Measurements from ENCODE around the gene ACVRL1.

ACVRL1 gene

DNA sequence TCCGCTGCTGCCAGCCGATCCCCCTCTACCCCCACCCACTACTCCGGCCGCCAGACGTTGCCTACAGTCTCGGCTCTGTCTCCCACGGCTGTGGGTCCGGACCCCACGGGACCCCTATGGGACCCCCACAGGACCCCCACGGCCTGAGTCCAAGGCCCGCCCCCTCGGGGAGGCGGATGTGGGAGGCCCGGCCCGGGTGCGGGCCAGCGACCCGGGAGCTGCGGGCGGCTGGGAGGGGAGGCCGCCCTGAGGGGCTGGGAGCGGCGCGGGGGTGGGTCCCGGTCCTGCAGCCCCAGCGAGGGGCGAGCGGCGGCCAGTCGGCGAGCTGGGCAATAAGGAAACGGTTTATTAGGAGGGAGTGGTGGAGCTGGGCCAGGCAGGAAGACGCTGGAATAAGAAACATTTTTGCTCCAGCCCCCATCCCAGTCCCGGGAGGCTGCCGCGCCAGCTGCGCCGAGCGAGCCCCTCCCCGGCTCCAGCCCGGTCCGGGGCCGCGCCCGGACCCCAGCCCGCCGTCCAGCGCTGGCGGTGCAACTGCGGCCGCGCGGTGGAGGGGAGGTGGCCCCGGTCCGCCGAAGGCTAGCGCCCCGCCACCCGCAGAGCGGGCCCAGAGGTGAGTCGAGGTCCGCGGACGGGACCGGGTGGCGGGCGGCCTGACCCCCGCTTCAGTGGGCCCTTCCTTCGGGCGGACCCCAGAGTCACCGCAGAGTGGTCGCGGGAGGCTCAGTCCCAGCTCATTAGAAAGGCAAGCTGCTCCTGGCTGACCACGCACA is at the start of gene ACVRL1:
TSS of gene ACVRL1 (plus strand) at position 422 of the 773 bp plus-strand sequence. CDS start 4,971 bp downstream, outside the sequence.
- no peak for DNase-seq (ENCODE audit: low spot score)

GRCh38 chr12:51860986-51861385 is 46.3 kb upstream of the ACVRL1 start:
- no peak for DNase-seq (ENCODE audit: low spot score)

- DNase-seq (ENCODE audit: low spot score), result no peak
Measured at GRCh38 chr12:51862947-51863346, 44.4 kb upstream of the ACVRL1 start.

- peak; percentile 87 for DNase-seq (ENCODE audit: low spot score)
Measured at GRCh38 chr12:51863363-51863932, 43.9 kb upstream of the ACVRL1 start.

- peak; percentile 95 for DNase-seq (ENCODE audit: low spot score)
Measured at GRCh38 chr12:51863933-51864832, 43.1 kb upstream of the ACVRL1 start.

- peak; percentile 76 for DNase-seq (ENCODE audit: low spot score)
Measured at GRCh38 chr12:51864833-51865670, 42.3 kb upstream of the ACVRL1 start.

- DNase-seq (ENCODE audit: low spot score), result peak; percentile 64
Measured at GRCh38 chr12:51865757-51866270, 41.5 kb upstream of the ACVRL1 start.

DNA sequence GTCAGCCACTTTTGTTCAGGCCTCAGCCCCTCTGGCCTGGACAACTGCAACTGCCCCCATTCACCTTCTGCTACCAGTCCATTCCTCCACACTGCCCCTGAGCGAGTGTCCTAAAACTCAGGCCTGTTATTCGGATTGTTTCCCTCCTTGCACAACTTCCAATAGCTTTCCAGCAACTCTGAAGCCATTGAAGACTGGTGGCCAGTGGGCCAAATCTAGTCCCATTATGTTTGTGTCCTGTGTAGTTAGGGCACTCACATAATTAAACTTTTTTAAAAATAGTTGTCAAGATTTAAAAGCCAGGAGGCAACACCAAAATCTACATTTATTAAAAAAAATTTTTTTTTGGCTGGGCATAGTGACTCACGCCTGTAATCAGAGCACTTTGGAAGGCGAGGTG is 41.0 kb upstream of the ACVRL1 start:
- no peak for DNase-seq (ENCODE audit: low spot score)

DNA sequence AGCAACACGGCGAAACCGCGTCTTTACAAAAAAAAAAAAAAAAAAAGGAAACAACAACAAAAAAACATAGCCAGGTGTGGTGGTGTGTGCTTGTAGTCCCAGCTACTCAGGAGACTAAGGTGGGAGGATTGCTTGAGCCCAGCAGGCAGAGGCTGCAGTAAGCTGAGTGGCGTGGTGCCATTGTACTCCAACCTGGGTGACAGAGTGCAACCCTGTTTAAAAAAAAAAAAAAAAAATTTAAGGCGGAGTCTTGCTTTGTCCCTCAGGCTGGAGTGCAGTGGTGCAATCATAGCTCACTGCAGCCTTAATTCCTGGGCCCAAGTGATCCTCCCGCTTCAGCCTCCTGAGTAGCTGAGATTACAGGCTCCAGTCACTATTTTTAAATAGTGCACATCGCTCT is 40.5 kb upstream of the ACVRL1 start:
- no peak for DNase-seq (ENCODE audit: low spot score)

DNA sequence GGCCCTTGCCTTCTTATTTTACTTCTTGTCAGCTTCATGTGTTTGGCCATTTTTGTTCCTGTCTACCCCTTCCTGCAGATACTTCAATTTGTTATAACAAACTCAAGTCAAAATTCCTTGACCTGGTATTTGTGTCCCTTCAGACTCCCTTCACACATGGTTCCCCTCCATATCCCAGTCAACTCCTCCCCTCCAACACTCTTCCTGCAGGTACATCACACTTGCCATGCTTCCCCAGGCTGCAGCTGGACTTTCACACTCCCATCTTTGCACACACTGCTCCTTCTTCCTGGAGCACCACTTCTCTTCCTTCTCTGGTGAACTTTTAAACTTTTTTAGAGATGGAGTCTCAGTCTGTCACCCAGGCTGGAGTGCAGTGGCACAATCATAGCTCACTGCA is 39.9 kb upstream of the ACVRL1 start:
- DNase-seq (ENCODE audit: low spot score), result no peak

GRCh38 chr12:51867796-51868428 is 39.4 kb upstream of the ACVRL1 start:
- no peak for DNase-seq (ENCODE audit: low spot score)

DNA sequence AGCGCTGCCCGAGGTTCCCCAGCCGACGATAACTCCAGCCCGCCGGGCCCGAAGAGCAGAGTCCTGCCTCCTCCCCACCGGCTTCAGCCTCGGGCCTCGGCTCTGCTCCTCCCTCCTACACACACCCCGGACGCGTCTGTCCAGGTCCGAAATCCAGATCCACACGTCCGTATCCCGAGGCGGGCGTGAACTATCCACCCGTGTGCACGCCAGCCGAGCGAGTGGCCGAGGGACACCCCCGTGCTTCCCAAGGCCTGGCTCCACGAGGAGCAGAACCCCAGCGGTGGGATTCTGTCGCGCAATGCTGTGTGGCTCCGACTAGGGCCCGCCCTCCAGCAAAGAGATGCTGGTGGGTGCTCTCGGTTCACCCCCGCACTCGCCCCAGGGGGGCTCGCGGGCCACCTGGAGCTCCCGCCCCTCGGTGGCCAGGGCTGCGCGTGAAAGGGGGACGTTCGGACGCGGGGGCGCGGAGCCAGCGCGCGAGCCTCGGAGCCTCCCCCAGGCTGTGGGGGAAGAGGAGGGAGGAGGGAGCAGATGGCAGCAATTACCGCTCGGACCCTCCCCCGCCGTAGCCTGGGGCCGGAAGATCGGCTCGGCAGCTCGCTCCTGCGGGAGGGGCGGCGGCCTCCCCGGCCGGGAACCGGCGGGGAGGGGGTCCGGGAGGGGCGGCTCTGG is 38.3 kb upstream of the ACVRL1 start:
- DNase-seq (ENCODE audit: low spot score), result peak; percentile 80

- no peak for DNase-seq (ENCODE audit: low spot score)
Measured at GRCh38 chr12:51869496-51869865, 37.8 kb upstream of the ACVRL1 start.

GRCh38 chr12:51869931-51870330 is 37.4 kb upstream of the ACVRL1 start:
- DNase-seq (ENCODE audit: low spot score), result no peak

GRCh38 chr12:51870504-51870903 is 36.8 kb upstream of the ACVRL1 start:
- DNase-seq (ENCODE audit: low spot score), result no peak

- no peak for DNase-seq (ENCODE audit: low spot score)
Measured at GRCh38 chr12:51871126-51871525, 36.2 kb upstream of the ACVRL1 start.

GRCh38 chr12:51871918-51872688 is 35.2 kb upstream of the ACVRL1 start:
- DNase-seq (ENCODE audit: low spot score), result no peak

- no peak for DNase-seq (ENCODE audit: low spot score)
Measured at GRCh38 chr12:51872689-51872981, 34.7 kb upstream of the ACVRL1 start.

GRCh38 chr12:51873251-51873994 is 33.9 kb upstream of the ACVRL1 start:
- DNase-seq (ENCODE audit: low spot score), result peak; percentile 78

Measured in ecto neural progenitor cell (in vitro differentiated cells).